Stimulated activated CD4-positive, alpha-beta T cell treated with anti-CD3 and anti-CD28 coated beads, TNF-alpha, amount 100 ng/mL, for 1 hour (primary cell): ENCODE measurements around the gene RBM47.
"Not testable (repeated sequence)": the region's sequence is repeated elsewhere in the genome, so short reads cannot be mapped to it uniquely, and the experiment has no call there.

ENCODE experiments used
- DNase-seq, 3 donors: peaks; one replicate each; pipeline ENCODE4 v3.0.0-alpha.2; 2020; ENCODE audit warnings: low read depth in 3 of 3, low spot score in 1 of 3

Gene RBM47

DNA sequence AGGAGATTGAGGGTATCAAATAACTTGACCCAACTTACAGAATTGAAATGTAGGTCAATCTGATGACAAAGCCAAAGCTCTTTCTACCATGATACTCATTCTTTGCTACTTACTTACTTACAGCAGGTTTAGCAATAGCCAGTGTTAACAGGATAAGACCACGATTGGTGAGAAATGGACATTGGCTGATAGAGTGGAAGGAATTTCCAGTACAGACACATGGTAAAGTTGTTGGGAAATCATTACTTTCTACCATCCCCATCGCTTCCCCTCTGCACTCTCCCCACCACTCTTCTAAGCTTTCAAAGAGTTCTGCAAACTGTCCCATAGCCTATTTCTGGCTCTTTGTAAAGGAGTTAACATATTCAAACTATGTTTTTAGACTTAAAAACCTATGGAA, 174.8 kb downstream of the RBM47 start:
- DNase-seq: no peak

DNA sequence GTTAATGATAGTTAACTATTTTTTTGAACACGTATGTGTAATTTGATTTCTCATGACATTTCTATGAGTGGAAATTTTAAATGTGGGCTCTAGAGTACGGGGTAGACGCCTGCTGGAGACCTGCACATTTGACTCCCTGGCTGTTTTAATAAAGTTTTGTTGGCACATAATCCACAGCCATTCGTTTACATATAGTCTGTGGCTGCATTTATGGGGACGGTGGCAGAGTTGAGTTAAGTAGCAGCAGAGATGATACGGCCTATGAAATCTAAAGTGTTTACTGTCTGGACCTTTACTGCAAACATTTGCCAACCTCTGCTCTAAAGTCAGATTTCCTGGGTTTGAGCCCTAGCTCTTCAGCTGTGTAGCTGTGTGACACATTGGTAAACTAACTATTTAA, 175.8 kb downstream of the RBM47 start:
- no peak for DNase-seq

DNA sequence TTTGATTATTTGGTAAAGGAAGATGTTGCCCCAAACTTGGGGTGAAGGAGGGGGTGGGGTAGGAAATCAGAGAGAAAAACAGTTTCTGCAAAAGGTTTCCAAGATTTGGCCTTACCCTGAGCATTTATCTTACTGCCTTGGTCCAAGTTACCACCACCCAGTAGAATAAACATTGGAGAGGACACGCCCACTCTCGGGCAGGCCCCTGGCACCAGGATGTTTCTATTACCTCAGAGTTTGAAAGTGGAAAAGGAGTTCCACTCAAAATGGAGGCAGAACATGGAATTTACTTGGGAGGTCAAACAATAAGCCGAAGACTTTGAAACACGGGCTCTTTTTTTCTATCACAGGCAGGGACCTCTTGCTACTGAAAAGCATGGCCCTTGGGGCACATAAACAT, 180.8 kb downstream of the RBM47 start:
- DNase-seq: no peak

DNA sequence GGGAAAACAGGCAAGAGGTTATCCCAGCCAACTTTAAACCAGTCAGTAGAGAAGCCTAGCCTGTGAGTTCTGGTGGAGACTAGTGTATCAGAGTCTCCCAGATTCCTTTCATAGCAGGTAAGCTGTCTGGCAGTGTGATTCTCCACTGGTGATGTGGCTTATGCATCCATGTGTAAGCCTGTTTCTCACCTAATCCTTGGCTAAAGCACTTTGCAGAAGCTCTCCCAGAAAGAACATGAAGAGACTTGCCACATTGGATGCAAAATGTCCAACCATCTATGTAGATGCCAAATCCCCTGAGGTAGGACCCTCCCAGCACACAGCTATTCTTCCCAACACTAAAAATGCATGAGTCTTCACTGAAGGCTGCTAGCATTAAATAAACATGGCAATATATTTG, 182.8 kb downstream of the RBM47 start:
- no peak for DNase-seq

DNA sequence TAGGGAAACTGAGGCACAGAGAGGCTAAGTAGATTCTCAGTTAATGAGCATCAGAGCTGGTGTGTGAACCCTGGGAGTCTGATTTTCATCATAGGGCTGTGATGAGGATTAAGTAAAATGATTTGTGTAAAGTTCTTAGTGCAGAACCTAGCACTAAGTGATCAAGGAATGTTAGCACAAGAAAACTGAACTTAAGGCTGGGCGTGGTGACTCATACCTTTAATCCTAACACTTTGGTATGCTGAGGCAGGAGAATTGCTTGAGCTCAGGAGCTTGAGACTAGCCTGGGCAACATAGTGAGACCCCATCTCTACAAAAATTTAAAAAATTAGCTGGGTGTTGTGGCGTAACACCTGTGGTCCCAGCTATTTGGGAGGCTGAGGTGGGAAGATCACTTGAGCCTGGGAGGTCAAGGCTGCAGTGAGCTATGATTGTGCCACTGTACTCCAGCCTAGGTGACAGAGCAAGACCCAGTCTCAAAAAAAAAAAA, 183.4 kb downstream of the RBM47 start:
- not testable (repeated sequence) for DNase-seq

DNA sequence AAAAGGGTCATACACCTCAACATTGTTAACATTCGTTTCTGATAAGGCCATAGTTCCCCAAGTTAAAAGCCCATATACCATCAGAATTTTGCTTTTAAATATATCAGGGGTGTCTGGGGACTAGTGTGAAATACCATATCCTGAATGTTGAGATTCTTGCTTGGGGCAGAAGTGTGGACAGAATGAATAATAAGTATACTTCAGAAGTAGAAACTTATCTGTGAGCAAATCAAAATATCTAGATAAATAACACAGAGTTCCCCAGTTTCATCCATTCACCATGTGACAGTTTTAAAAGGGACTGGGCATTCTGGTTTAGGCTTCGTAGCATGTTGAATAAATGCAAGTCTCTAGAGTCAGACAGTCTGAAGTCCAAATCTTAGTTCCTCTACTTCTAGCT, 184.0 kb downstream of the RBM47 start:
- DNase-seq: no peak

DNA sequence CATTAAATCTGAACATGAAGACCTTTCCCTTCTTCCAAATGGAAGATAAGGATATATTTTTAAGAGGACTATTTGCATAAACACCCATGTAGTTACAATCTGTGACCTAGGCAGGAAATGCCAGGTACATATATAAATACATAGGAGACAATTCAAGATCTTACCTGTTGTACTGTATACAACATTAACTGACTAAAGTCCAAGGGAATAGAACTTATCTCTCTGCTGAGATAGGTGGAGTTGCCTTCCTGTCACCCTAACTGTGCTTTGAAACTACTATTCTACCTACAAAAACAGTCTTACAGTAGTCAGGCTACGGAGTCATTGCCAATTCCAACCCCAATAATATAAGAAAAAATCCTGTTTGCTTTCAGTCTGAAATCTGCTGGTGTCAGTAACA, 188.2 kb downstream of the RBM47 start:
- no peak for DNase-seq

DNA sequence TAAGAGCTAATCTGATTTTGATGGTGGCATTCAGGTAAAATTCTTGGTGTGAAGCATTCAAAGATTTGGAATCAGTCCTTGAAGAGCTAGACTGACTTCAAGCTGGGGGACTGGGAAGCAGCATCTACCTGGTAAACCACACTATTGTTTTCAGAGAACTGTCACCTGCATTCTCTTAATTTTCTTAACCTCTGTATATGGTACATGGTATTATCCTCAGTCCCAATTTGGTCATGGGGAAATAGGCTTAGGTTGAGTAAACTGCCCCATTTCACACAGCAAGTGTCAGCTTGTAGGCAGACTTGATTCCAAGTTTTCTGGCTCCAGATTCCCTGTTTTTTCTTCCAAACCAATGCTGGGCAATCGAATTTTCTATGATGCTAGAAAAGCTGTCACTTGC, 190.1 kb downstream of the RBM47 start:
- DNase-seq: no peak

DNA sequence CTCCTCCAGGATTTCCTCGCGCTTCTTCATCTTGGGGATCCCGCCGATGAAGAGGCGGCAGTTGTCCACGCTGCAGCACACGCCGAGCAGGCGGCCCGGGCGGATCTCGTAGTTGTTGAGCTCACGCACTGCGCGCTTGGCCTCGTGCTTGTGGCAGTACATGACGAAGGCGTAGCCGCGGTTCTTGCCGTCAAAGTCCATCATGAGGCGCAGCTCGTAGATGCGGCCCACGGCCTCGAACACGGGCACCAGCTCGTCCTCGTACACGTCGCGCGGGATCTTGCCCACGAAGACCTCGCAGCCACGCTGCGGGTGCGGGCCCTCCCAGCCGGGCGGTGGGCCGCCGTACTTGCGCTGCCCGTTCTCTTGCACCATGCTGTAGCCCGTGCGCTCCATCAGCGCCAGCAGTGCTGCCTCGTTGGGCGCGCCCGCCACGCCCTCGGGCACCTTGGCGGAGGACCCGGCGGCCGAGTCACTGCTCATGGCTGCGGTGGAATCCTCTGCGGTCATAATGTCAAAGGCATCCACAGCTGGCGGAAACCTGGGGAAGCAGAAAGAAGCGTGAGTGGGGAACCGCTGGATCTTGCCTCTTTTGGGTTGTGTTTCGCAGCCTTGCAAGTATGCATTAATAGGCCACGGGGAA, 191.2 kb downstream of the RBM47 start:
- DNase-seq: no peak

DNA sequence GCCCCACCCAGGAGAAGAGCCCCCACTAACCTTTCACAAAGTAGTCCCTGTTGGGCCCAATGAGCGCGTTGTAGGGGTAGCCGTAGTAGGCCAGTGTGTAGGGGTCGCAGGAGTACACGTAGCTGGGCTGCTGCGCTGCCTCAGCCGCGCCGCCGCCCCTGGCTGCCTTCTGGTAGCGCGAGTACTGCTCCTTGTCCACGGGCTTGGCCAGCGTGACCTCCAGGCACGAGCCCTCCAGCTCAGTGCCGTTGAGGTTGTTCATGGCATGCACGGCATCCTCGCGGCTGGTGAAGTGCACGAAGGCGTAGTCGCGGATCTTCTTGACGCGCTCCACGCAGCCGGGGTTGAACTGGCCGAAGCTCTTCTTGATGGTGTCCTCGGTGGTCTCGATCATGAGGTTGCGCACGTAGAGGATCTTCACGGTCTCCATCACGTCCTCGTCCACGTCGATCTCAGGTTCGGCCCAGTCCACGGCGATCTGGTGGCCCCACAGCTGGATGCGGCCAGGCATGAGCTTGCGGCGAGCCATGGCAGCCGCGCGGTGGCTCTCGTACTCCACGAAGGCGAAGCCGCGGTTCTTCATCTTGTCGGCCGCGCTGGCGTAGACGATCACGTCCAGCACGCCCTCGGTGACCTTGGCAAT, 191.8 kb downstream of the RBM47 start:
- DNase-seq: no peak

DNA sequence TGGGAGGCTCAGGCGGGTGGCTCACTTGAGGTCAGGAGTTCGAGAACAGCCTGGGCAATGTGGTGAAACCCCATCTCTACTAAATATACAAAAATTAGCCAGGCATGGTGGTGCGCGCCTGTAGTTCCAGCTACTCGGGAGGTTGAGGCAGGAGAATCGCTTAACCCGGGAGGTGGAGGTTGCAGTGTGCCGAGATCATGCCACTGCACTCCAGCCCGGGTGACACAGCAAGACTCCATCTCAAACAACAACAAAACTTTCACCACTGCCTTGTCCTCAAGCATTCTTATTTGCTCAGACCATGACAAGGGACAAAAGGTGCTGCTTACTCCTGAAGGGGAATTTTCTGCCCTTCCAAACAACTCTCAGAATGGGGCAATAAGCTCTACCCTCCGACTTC, 194.4 kb downstream of the RBM47 start:
- DNase-seq: not testable (repeated sequence)

DNA sequence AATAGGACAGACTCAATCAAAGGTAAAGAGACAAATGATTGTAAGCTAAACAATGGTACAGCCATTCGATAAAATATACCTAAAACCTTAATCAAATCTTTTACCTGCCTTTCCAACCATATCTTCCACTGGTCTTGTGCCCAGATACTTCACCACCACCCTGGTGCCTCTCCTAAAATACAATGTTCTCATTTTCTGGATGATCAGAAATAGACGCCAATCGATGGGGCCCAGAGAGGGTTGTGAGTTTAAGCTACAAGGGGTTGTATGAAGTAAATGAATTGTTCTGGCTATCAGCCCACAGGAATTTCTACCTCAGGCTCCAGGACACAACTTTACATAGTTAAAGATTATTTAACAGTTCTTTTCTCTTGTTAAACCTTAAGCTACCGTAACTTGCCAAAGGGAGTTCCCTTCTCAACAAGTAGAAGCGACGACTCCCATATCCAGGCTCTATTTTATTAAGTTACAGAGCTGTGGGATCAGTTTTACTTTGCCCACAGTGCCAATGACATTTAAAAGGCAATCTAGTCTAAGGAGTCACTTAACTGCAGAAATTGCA, 195.5 kb downstream of the RBM47 start:
- DNase-seq: no peak

DNA sequence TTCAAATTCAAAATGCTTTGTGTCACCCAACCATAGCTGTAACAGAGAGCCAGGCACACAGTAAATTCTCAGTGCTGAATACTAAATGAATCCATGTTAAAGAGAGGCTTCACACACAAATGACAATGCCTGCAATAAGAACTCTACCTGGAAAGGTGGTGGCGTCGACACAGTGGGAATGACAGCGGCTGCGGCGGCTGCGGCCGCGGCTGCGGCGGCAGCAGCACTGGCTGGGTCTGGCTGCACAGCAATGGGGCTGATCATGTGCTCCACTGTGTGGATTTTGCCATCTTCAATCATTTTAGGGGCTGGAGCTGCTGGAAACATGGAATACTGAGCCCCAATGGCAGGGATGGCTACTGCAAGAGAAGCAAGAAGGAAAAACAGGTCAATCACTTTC, 197.2 kb downstream of the RBM47 start:
- no peak for DNase-seq

DNA sequence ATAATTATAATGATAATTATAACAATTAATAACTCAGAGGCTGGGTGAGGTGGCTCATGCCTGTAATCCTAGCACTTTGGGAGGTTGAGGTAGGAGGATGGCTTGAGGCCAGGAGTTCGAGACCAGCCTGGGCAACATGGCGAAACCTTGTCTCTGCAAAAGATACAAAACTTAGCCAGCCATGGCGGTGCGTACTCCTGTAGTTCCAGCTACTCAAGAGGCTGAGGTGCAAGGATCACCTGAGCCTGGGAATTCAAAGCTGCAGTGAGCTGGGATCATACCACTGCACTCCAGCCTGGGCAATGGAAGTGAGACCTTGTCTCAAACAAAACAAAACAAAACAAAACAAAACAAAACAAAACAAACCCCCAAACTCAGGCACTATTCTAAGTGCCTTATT, 201.8 kb downstream of the RBM47 start:
- DNase-seq: not testable (repeated sequence)

DNA sequence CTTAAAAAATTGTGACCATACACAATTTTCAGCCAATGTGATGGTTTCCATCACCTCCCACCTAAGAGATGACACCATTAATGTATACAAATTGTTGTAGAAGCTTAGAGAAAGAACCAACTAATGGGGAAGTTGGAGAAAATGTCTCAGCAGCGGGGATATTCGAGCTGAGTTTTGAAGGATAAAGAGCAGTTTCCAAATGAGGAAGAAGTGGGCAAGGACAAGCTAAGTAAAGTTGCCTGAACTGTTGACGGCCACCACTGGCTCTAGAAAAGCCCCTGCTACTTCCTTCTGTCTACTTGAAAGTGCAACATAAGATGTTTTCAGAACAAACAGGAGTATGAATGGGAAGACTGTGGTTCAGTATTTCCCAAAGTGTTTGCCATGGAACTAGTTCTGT, 202.5 kb downstream of the RBM47 start:
- DNase-seq: no peak

DNA sequence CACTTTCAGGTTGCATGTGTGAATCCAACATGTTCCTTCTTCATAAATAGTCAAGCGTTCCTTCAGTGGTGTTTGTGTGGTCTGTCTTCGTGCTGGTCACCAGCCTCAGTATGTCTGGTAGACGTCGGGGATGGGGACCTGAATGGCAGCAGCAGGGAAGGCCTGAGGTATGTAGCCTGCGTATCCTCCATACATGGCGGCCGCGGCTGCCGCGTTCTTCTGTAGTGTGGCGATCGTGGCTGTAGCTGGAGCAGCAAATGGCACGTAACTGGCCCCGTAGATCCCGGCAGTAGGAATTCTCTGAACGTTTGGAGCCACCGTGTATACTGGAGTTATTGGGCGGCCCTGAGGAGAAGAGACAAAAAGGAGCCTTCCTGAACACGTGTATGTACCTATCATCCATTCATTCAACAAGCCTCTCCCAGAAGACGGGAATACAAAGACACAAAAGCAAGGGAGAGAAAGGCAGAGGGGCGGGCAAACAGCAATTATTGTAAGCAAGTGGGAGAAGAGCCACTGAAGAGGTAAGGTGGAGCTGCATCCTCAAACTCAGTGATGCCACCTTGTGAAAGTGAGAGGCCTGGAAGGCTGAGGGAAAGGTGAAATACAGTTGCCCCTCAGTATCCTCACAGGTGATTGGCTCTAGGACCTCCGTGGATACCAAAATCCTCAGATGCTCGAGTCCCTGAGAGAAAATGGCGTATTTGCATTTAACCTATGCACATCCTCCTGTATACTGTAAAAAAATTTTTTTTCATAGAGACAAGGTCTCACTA, 203.7 kb downstream of the RBM47 start:
- no peak for DNase-seq

DNA sequence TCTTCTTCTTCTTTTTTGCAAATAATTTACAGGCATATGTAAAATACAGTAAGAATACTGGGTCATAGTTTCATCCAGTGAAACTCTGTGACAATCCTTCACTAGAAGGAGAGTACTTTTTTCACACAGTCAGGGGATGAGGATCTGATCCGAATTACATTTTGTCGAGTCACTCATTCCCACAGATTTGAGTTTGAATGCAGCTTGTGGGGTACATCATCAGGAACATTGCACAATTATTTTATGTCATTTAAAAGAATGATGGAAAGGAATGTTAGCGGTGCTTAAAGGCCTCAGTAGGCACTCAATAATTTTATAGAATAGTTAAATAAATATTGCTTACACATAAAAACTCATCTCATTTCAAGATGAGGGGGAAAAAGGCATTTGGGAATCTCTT, 205.9 kb downstream of the RBM47 start:
- no peak for DNase-seq

DNA sequence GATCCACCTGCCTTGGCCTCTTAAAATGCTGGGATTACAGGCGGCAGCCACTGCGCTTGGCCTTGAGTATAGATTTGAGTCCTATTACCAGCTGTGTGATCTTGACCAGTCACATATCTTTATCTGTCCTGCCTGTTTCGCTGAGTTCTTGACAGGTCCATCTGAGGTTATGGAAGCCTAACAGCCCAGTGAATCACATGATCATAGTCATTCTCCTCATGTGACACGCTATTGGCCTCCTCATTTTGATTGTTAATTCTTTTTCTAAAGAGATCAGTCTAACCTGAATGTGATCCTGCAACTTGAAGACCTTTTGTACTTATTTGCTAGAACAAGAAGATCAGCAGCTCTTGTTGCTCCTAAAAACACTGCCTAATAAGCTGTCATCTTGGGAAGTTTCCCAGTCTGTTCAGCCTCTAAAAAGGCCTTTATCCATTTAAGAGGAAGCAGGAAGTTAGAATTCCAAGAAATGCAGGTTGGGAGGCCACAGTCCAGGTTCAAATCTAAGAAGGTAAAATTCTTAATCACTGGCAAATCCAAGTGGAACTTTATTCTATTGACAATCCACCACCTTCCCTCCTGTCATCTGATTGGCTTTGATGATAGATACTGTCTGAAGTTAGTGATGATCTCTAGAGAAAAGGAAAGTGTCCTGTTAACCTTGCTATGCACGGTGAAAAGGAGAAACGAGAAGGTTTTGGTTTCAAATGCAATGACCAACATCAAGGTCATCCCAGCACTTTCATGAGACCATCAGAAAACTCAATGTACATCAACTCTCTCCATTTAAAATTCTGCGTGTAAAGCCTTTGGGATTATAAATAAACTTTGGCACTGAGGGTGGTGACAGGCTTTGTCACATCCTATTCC, 207.6 kb downstream of the RBM47 start:
- no peak for DNase-seq

DNA sequence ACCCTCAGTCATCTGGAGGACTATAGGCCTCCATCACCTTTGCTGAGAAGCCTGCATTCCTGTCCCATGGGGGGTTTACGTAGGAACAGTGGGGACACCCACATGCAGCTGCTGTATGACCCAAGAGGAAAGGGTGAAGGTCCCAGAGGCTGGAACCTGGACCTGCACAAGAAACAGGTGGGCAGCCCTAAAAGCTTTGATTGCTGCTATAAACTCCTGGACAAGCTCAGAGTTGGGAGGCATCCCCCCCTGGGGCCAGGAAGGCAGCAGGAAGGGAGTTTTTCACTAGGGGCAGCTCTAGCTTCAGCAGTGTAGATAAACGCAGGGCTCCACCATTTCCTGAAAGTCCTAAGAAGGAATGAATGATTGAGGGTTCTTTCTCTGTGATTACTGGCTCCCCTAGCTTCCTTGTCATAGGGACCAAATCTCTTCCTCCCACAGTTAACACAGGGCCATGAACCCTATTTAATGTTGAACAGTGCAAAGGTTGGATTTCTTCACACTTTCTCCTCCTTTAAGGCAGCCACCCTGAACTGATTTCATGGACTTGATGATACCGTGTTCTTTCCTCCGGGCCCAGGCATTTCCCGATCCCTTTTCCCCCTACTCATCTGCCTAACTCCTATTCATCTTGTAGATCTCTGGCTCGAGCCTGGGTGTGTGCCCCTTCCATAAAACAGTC, 210.3 kb downstream of the RBM47 start:
- no peak for DNase-seq

DNA sequence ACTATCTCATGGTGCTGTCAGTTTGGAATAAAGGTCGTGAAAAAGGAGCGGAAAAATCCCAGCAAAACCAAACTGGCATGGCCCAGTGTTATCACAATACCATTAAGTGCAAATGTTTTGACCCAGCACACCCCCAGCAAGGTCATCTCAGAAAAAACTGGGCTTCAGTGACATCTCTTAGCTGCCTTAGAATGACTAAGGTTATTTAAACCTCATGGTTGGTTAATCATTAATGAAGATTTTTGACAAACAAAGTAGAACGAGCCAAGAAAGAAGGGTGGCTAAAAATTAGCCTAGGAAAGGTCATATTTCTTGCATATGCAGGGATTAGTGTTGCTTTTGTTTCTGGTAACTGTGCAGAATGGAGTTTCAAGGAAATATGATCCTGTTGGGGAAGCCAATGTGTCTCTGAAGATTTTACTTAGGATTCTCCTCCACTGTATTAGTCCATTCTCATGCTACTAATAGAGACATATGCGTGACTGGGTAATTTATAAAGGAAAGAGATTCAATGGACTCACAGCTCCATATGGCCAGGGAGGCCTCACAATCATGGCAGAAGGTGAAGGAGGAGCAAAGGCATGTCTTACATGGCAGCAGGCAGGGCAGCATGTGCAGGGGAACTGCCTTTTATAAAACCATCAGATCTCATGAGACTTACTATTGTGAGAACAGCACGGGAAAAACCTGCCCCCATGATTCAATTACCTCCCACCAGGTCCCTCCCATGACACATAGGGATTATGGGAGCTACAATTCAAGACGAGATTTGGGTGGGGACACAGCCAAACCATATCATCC, 211.0 kb downstream of the RBM47 start:
- DNase-seq: no peak
